GM19240 (cell line): ENCODE results near the gene PPP1R1B.

Source experiments
- DNase-seq: peaks from one replicate; pipeline ENCODE4 v3.0.0; 2011; ENCODE audit warnings: low spot score; ENCODE audit not compliant: insufficient read length

Gene PPP1R1B

GRCh38 chr17:39600288-39600996, 26.3 kb upstream of the PPP1R1B start:
- no peak for DNase-seq

GRCh38 chr17:39600997-39601597, 25.7 kb upstream of the PPP1R1B start:
- DNase-seq: no peak

GRCh38 chr17:39601758-39602532, 24.8 kb upstream of the PPP1R1B start:
- no peak for DNase-seq

- no peak for DNase-seq
These were observed 24.0 kb upstream of the PPP1R1B start for GRCh38 chr17:39602533-39603303.

GRCh38 chr17:39603304-39604016, 23.3 kb upstream of the PPP1R1B start:
- no peak for DNase-seq

GRCh38 chr17:39604911-39605491, 21.8 kb upstream of the PPP1R1B start:
- no peak for DNase-seq

GRCh38 chr17:39605492-39606433, 21.0 kb upstream of the PPP1R1B start:
- DNase-seq: no peak

- DNase-seq: no peak
These were observed 20.2 kb upstream of the PPP1R1B start for GRCh38 chr17:39606434-39607056.

GRCh38 chr17:39607057-39607850, 19.5 kb upstream of the PPP1R1B start:
- no peak for DNase-seq

GRCh38 chr17:39607851-39608130, 19.0 kb upstream of the PPP1R1B start, which contains the start of gene NEUROD2:
Gene NEUROD2, minus strand, starts transcription at chr17:39607920. Its CDS starts 1,321 bp downstream, at chr17:39606599.
- no peak for DNase-seq

- no peak for DNase-seq
These were observed 18.4 kb upstream of the PPP1R1B start for GRCh38 chr17:39608142-39608981.

GRCh38 chr17:39609416-39610025, 17.2 kb upstream of the PPP1R1B start:
- no peak for DNase-seq

- DNase-seq: no peak
These were observed 15.2 kb upstream of the PPP1R1B start for GRCh38 chr17:39611401-39612112.

- DNase-seq: no peak
These were observed 14.4 kb upstream of the PPP1R1B start for GRCh38 chr17:39612291-39612894.

- DNase-seq: no peak
These were observed 13.8 kb upstream of the PPP1R1B start for GRCh38 chr17:39612935-39613464.
